Duodenal mucosa (tissue), 2 donors: ENCODE results near the gene TMEM243.
A peak's percentile ranks its signal among the peaks of the same experiment; 100 is the strongest.

ENCODE experiments used
- H3K27ac ChIP-seq: one replicate; pipeline ENCODE4 v1.7.0; 2013; ENCODE audit warnings: low read depth, low read length
- H3K27me3 ChIP-seq, 2 donors: one replicate each; pipeline ENCODE4 v1.7.0; 2013; ENCODE audit warnings: low read length in 2 of 2, control low read depth in 1 of 2; ENCODE audit not compliant: insufficient read depth in 2 of 2, control insufficient read depth in 1 of 2
- H3K36me3 ChIP-seq, 2 donors: one replicate each; pipeline ENCODE4 v1.7.0; 2013; ENCODE audit warnings: low read length in 2 of 2, control low read depth in 1 of 2; ENCODE audit not compliant: insufficient read depth in 2 of 2, control insufficient read depth in 1 of 2
- H3K4me1 ChIP-seq, 2 donors: one replicate each; pipeline ENCODE4 v1.7.0; 2013; ENCODE audit warnings: low read length in 2 of 2, control low read depth in 1 of 2; ENCODE audit not compliant: insufficient read depth in 2 of 2, control insufficient read depth in 1 of 2
- H3K4me3 ChIP-seq, 2 donors: one replicate each; pipeline ENCODE4 v1.7.0; 2013; ENCODE audit warnings: low read length in 2 of 2, low read depth in 1 of 2
- H3K9ac ChIP-seq, 2 donors: one replicate each; pipeline ENCODE4 v1.7.0; 2013; ENCODE audit warnings: low read length in 2 of 2, low read depth in 1 of 2
- H3K9me3 ChIP-seq, 2 donors: one replicate each; pipeline ENCODE4 v1.7.0; 2013; ENCODE audit warnings: low read length in 2 of 2, control low read depth in 1 of 2; ENCODE audit not compliant: control insufficient read depth in 1 of 2

TMEM243 gene

DNA sequence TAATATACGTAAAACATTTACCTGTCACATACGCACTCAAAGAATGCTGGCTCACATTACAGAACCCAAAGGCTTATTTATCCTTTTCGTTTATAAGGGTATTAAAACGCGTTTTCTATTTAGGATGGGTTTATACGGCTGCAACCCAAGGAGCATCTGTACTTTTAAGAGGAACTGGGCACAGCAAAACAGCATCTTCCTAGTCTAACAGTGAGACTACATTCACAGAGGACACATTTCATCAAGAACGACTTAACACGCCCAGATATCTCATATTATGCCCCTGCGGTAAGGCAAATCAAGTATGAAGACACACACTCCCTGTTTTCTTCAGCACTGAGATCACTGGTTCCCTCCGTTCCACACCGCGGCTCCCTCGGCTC is 67.8 kb downstream of the TMEM243 start:
- Histone ChIP-seq H3K4me3 (peak overlapping the region; percentile 83 to 94), H3K4me1 (peaks cover 21 to 37% of the 10 kb centered on the region in 2 donors), H3K36me3 (no peaks in the 10 kb centered on the region), H3K9ac (peak overlapping the region; percentile 54 to 92), H3K9me3 (no peaks in the 10 kb centered on the region), H3K27me3 (no peaks in the 10 kb centered on the region), H3K27ac (peak overlapping the region; percentile 97)

DNA sequence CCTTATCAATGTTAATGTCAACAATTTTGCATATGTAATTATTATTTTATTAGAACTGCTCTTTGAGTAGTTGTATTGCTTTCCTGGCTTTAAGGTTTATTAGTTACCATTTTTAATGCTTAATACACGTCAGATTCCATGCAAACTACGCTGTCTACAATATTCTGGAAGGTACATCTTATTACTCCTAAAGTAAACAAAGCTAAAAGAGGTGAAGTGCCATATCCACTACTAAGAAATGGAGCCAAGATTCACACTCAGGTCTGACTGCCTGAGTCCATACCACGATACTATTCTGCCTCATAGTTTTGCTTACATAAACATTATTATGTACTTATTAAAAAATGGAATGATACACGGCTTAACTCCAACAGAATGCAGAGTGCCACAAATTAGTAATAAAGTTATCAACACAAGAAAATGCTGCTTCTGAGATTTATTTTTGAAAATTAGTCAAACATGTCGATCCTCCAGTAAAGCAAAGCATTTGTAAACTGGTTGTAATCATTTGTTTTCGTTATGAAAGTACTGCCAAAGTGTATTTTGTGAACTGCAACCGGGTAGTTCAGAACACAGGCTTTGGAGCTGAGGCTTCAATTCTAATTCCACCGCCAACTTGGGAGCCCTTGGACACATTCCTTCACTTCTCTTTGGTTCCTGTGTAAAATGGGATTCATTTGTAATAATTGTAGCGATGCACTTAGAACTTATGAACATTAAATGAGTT is 68.4 kb downstream of the TMEM243 start:
- no peak overlapping the region for H3K27ac ChIP-seq

DNA sequence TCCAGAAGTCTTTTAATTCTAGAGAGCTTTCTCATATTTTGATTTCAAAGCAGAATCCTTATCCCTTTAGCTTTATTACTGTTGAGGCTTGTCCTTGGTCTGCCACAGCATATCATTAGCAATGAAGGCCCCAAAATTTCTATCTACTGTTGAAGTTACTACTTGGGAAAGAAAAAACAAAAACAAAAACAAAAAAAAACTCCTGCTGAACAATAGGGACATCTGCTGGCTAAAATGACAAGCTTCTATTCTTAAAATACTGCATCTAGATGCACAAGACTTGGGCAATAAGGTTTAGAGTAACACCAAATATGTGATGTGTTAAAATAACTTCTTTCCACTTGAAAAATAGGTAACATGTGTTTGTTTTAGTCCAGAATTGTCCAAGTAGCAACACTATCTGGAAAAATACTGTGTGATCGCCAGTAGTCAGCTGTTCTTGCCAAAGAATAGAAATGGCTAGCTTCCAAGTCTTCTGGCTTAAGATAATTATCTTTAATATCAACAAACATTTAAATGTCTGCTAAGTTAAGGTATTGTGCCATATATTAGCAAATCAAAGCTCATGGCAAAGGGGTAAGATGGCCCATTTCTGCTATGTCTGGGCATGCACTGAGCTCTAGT is 71.1 kb downstream of the TMEM243 start:
- Histone ChIP-seq H3K9ac (no peak overlapping the region), H3K9me3 (no peaks in the 10 kb centered on the region), H3K4me3 (no peak overlapping the region), H3K4me1 (peaks cover 4 to 5% of the 10 kb centered on the region in 2 donors), H3K27ac (no peak overlapping the region), H3K36me3 (no peaks in the 10 kb centered on the region), H3K27me3 (no peaks in the 10 kb centered on the region)

More for the DNA sequence above, 68.4 kb downstream of the TMEM243 start:
- Histone ChIP-seq H3K36me3 (no peaks in the 10 kb centered on the region), H3K27me3 (no peaks in the 10 kb centered on the region), H3K9ac (peak overlapping the region; percentile 54 to 92), H3K4me1 (peaks cover 21 to 32% of the 10 kb centered on the region in 2 donors), H3K4me3 (peak overlapping the region; percentile 83 to 94), H3K9me3 (no peaks in the 10 kb centered on the region)

DNA sequence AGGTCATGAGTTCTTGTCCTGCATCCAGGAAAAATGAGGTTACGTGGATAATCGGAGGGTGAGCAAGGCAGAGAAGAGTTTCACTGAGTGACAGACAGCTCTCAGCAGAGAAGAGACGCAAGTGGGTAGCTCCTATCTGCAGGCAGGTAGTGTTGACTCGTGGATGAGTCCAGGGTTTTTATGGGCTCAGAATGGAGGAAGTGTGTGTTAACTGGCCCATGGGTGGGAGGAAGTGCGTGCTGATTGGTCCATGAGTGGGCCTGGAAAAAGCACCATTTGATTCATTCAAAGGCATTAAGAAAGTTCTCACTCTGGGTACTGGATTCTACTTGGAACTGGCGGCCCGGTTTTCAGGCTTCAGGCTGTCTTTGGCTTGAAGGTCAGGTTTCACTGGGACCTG is 72.0 kb downstream of the TMEM243 start:
- Histone ChIP-seq H3K27me3 (no peaks in the 10 kb centered on the region), H3K9me3 (no peaks in the 10 kb centered on the region), H3K36me3 (no peaks in the 10 kb centered on the region), H3K9ac (no peak overlapping the region), H3K27ac (no peak overlapping the region), H3K4me3 (no peak overlapping the region), H3K4me1 (peaks cover 4% of the 10 kb centered on the region in 2 donors)

DNA sequence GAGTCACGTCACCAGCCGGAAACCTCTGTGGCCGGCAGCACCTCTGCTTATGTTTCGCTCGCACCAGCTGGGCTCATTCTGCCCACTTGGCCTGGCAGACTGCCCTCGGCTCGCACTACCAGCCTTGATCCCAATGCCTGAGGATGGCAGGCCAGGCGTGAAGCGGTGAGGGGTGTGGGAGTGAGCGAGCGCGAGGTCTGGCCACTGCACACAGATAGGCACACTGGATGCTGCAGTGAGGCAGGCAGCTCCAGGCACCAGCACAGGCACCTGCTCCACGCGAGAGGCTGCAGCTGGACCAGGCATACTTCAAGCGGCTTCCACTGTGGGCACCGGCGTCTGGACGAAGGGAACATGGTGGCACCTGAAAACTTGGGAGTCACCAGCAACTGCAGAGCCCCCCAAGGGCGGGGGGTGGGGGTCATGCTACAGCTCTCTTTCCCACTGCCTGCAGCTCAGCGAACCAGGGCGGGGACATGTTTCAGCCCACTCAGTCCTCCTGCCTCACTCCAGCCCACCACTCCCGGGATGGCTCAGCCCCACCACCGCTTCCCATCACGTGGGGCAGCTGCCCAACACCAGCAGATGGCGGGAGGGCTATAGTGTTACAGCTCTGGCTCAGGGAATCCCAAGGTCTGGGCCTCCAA is 72.7 kb downstream of the TMEM243 start:
- no peak overlapping the region for H3K9ac ChIP-seq
- H3K9me3 ChIP-seq: no peaks in the 10 kb centered on the region
- H3K4me3 ChIP-seq: no peak overlapping the region
- no peaks in the 10 kb centered on the region for H3K27me3 ChIP-seq
- H3K4me1 ChIP-seq: peaks cover 4% of the 10 kb centered on the region in 2 donors
- no peak overlapping the region for H3K27ac ChIP-seq
- H3K36me3 ChIP-seq: no peaks in the 10 kb centered on the region
